NCI-H748 (cell line): Measurements from ENCODE around the gene RGS5.
A peak's percentile ranks its signal among the peaks of the same experiment; 100 is the strongest.

Source experiments
- DNase-seq: peaks from one replicate; lab custom pipeline; 2025; ENCODE audit not compliant: unreplicated experiment; lab: John Stamatoyannopoulos, UW

RGS5 gene

GRCh38 chr1:163182330-163182949, 20.3 kb downstream of the RGS5 start:
- no peak for DNase-seq

GRCh38 chr1:163178628-163179027, 24.1 kb downstream of the RGS5 start:
- DNase-seq, result no peak

GRCh38 chr1:163176797-163177196, 25.9 kb downstream of the RGS5 start:
- no peak for DNase-seq

DNA sequence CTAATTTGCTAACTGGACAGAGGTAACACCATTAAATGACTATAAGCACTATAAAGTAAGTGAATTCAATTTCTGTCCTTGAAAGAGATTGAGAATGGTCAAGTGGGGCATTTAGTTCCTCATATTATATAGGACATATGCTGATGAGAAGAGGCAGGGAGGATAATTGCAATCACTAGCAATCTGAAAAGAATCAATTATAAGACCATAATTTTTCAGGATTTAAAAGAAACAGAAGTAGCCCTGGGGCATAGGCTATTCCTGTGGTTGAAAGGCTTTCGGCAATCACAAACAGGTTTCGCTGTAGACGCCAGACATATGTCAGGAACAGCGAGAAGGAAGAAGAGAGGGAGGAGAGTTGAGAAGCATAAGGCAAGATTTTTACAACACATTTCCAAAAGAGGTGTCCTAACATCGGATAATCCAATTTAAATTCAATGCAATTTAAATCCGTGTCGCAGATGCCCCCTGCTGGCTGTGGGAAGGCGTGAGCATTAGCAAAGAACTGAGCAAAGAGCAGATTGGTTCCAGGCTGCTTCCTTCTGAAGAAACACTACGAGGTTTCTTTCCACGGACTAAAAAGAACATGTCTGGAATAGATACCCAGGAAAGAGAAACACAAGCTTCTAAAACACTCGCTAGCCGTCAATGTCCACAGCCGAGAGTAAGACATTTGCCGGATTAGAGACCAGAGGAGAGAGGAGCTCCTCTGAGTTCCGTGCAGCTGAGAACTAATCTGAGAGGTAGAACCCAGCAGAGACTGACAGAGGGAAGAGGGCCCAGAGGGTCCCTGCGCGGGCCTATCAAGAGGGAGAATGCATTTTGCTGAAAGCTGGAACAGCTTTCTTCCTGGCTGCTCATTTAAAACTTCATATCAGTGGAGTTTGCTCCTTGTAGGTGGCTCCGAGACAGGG, 27.9 kb downstream of the RGS5 start:
- DNase-seq, result peak; percentile 76

- DNase-seq, result no peak
Measured at GRCh38 chr1:163173121-163173520, 29.6 kb downstream of the RGS5 start.

GRCh38 chr1:163172596-163172995, 30.1 kb downstream of the RGS5 start:
- DNase-seq, result no peak

DNA sequence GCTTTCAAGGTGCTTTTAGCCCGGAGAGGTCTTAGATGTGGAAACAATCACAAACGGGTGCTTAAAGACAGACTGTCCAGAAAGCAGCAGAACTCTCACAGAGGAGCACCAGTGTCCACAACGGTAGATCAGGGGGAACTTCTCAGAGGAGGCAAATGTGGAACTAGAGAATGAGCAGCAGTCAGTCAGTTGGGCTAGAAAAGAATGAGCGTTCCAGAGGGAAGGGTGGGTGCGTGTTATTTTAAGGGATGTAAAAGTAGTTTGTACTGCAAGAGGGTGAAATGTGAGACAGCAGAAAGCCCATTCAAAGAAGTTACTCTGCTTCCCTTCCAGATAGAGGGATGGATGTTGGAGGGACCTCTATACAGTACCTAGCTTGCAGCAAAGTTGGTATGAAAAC, 30.9 kb downstream of the RGS5 start:
- DNase-seq, result no peak

GRCh38 chr1:163170975-163171676, 31.6 kb downstream of the RGS5 start:
- peak; percentile 70 for DNase-seq

GRCh38 chr1:163170331-163170730, 32.4 kb downstream of the RGS5 start:
- DNase-seq, result no peak

GRCh38 chr1:163169553-163169952, 33.2 kb downstream of the RGS5 start:
- no peak for DNase-seq

DNA sequence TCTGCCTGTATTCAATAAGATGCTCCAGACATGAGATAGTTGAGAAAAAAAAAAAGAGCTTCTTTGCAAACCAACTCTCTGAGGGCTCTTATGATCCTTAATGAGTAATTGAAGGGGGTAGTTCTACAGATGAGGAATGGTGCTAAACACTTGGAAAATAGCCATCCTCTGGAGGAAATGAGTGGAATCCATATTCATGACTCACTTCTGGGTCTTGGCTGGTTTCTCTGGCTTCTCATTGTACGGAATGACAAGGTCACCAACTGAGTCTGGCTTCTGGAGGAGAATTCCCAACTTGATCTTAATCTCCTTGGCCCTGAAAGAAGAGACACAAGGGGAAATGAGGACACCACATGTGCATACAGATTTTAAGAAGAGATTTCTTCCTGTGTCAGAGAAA, 34.7 kb downstream of the RGS5 start:
- DNase-seq, result no peak

DNA sequence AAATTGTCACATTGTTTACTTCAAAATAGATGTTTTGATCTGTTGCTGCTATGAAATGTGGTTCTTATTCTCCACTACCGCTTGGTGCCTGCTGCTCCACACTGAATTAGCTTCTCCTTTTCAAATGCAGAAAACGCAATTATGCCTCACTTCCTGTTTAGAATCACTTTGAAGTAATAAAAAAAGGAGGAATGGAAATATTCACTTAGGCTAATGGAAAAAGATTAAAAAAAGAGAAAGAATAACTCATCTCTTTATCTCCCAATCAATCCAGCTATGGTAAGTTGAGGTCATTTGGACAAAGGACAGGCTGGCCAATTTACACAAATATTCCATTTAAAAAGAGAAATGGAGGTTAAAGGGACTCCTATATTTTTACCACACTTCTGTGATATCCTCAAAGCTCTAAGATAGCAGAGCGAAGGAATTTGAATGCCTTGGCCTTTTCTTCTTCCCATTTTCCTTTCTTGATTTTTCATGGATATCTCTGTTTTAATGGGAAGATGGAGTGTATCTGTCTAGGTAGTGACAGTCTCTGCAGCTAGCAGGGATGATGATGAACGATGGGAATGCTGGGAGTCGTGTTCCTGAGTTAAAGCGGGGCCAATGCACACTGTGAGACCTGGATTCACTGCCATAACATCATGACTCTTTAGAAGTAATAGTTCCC, 35.7 kb downstream of the RGS5 start:
- DNase-seq, result no peak

DNA sequence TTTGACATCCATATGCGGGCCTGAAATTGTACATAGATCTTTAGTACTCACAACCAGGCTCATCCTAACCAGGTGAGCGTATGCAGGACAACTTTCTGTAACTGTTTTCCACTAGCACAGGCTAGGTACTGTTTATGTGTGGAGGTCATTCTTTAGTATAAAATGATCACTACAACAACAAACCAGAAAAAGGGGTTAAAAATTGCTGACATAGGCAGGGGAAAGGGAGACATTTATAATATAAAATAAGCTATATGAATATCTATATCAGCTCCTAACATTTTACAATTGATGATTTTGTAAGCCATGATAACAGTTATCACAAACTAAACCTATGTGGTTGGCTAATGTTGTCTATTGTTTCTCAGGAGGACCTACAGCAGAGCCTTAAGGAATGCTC, 37.6 kb downstream of the RGS5 start:
- no peak for DNase-seq

GRCh38 chr1:163163881-163164582, 38.7 kb downstream of the RGS5 start:
- DNase-seq, result no peak

- peak; percentile 37 for DNase-seq
Measured at GRCh38 chr1:163163163-163163562, 39.6 kb downstream of the RGS5 start.

DNA sequence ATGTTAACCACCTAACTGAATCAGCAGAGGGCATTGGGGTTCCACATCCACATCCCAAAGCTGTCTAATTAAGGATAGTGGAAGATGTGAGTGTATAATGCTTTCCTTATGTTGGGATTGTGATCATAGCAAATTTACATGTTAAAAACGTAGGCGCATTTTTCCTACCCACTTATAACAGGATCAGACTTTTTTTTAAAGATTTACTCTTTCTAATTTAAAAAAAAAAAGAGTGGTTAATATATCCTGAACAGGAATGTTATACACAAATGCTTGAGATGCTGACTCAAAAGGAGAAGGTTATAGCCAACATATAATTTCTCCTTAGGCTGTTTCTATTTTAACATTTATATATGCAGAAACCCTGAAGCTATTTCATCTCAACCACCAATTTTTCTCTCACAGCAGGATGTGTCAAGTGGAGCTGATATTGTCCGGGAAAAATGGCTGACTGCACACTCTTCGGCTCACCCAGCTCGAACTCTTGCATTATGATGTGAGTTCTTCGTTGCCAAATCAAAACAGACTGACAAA, 40.3 kb downstream of the RGS5 start:
- DNase-seq, result no peak

- DNase-seq, result no peak
Measured at GRCh38 chr1:163161841-163162240, 40.9 kb downstream of the RGS5 start.

- no peak for DNase-seq
Measured at GRCh38 chr1:163161337-163161736, 41.4 kb downstream of the RGS5 start.

GRCh38 chr1:163155606-163156005, 47.1 kb downstream of the RGS5 start:
- no peak for DNase-seq

GRCh38 chr1:163148911-163149310, 53.8 kb downstream of the RGS5 start:
- no peak for DNase-seq
